Astrocyte (in vitro differentiated cells and primary cell): ENCODE measurements around the gene PPP4R4. TPM values are rescaled to one million over a fixed set of nuclear protein-coding genes. Genes with fewer than 3 reads are reported as not detected.

Source experiments
- DNase-seq: peaks from one replicate; pipeline ENCODE4 v3.0.0-alpha.2; 2010; ENCODE audit warnings: low read depth
- FAIRE-seq: peaks from 2 replicates; lab custom pipeline; 2011; peaks lifted over from hg19 to GRCh38; lab: Jason Lieb, UNC
- H2AFZ ChIP-seq: 2 replicates; pipeline ENCODE4 v1.6.0; 2012; ENCODE audit warnings: low read depth, low read length, inconsistent platforms
- H3K27ac ChIP-seq: 2 replicates; pipeline ENCODE4 v1.5.1; 2011; ENCODE audit warnings: low read depth, low read length, inconsistent platforms
- H3K27me3 ChIP-seq: 2 replicates; pipeline ENCODE4 v1.6.0; 2011; ENCODE audit warnings: low read length, inconsistent platforms; ENCODE audit not compliant: insufficient read depth
- H3K36me3 ChIP-seq: 2 replicates; pipeline ENCODE4 v1.5.1; 2011; ENCODE audit warnings: low read length, inconsistent platforms; ENCODE audit not compliant: insufficient read depth
- H3K4me1 ChIP-seq: 2 replicates; pipeline ENCODE4 v1.5.1; 2011; ENCODE audit warnings: low read length, inconsistent platforms; ENCODE audit not compliant: insufficient read depth
- H3K4me2 ChIP-seq: 2 replicates; pipeline ENCODE4 v1.6.0; 2012; ENCODE audit warnings: low read length, inconsistent platforms
- H3K4me3 ChIP-seq: 2 replicates; pipeline ENCODE4 v1.5.1; 2011; ENCODE audit warnings: low read depth, mild to moderate bottlenecking, low read length, inconsistent platforms; ENCODE audit not compliant: insufficient read depth
- H3K79me2 ChIP-seq: 2 replicates; pipeline ENCODE4 v1.6.0; 2012; ENCODE audit warnings: mild to moderate bottlenecking, low read length, inconsistent platforms; ENCODE audit not compliant: insufficient read depth
- H3K9ac ChIP-seq: 2 replicates; pipeline ENCODE4 v1.6.0; 2012; ENCODE audit warnings: mild to moderate bottlenecking, low read length, inconsistent platforms
- H3K9me3 ChIP-seq: 2 replicates; pipeline ENCODE4 v1.5.1; 2012; ENCODE audit warnings: low read depth, mild to moderate bottlenecking, low read length, inconsistent platforms; ENCODE audit not compliant: insufficient read depth
- H4K20me1 ChIP-seq: 2 replicates; pipeline ENCODE4 v1.6.0; 2012; ENCODE audit warnings: low read length, inconsistent platforms; ENCODE audit not compliant: insufficient read depth
- H3K27ac Mint-ChIP-seq: one replicate; pipeline ENCODE4 v1.8.0; 2021; ENCODE audit warnings: mild to moderate bottlenecking, mixed read lengths; ENCODE audit not compliant: unreplicated experiment
- H3K27me3 Mint-ChIP-seq: one replicate; pipeline ENCODE4 v1.8.0; 2021; ENCODE audit warnings: low read depth, mixed read lengths; ENCODE audit not compliant: unreplicated experiment
- H3K36me3 Mint-ChIP-seq: one replicate; pipeline ENCODE4 v1.8.0; 2021; ENCODE audit warnings: low read depth, mixed read lengths; ENCODE audit not compliant: unreplicated experiment
- H3K4me1 Mint-ChIP-seq: one replicate; pipeline ENCODE4 v1.8.0; 2021; ENCODE audit warnings: low read depth, mixed read lengths; ENCODE audit not compliant: unreplicated experiment
- H3K4me3 Mint-ChIP-seq: one replicate; pipeline ENCODE4 v1.8.0; 2021; ENCODE audit warnings: mild to moderate bottlenecking, moderate library complexity, mixed read lengths; ENCODE audit not compliant: unreplicated experiment
- H3K9me3 Mint-ChIP-seq: one replicate; pipeline ENCODE4 v1.8.0; 2021; ENCODE audit warnings: mild to moderate bottlenecking, mixed read lengths; ENCODE audit not compliant: unreplicated experiment
- CTCF ChIP-seq: IDR thresholded peaks from 2 replicates; pipeline ENCODE4 v1.5.1; 2011; ENCODE audit warnings: low read depth, mild to moderate bottlenecking, inconsistent platforms, low read length, moderate library complexity; ENCODE audit not compliant: insufficient read depth
- EZH2 ChIP-seq: IDR thresholded peaks from 2 replicates; pipeline ENCODE4 v1.6.1; 2012; ENCODE audit warnings: mild to moderate bottlenecking, low read length, inconsistent platforms; ENCODE audit not compliant: insufficient read depth
- total RNA-seq: library from RNA; stranded (reverse); gene quantifications from 2 replicates; pipeline ENCODE4 v1.2.1, GENCODE V29; 2021

The PPP4R4 gene
- total RNA-seq, 1 donor from 2014 or later, result 6.0 TPM

GRCh38 chr14:94125659-94126418 is 48.3 kb upstream of the PPP4R4 start:
- no peak overlapping the region for H3K4me2 ChIP-seq

GRCh38 chr14:94126419-94126677 is 47.8 kb upstream of the PPP4R4 start:
- H3K4me1 Mint-ChIP-seq, result peaks cover 9% of the 10 kb centered on the region
- H3K27ac Mint-ChIP-seq, result no peak overlapping the region
- no peak overlapping the region for H3K4me3 Mint-ChIP-seq

More at GRCh38 chr14:94125659-94126418, 48.3 kb upstream of the PPP4R4 start:
- H3K27ac ChIP-seq, result no peak overlapping the region
- H3K9ac ChIP-seq, result no peak overlapping the region
- H3K36me3 ChIP-seq, result peaks cover 3% of the 10 kb centered on the region
- no peaks in the 10 kb centered on the region for H3K79me2 ChIP-seq
- no peaks in the 10 kb centered on the region for H3K27me3 ChIP-seq
- peaks cover 13% of the 10 kb centered on the region for H3K9me3 Mint-ChIP-seq
- H3K4me1 Mint-ChIP-seq, result peaks cover 9% of the 10 kb centered on the region
- peaks cover 22% of the 10 kb centered on the region for H3K4me1 ChIP-seq
- peaks cover 3% of the 10 kb centered on the region for H3K36me3 Mint-ChIP-seq
- no peak for TF ChIP-seq CTCF
- no peak for TF ChIP-seq EZH2
- H3K27me3 Mint-ChIP-seq, result peaks cover 5% of the 10 kb centered on the region
- no peak overlapping the region for H3K4me3 ChIP-seq
- H3K27ac Mint-ChIP-seq, result no peak overlapping the region
- no peak for FAIRE-seq
- no peak overlapping the region for H3K4me3 Mint-ChIP-seq
- no peak for DNase-seq
- H2AFZ ChIP-seq, result no peak overlapping the region
- no peaks in the 10 kb centered on the region for H4K20me1 ChIP-seq
- no peaks in the 10 kb centered on the region for H3K9me3 ChIP-seq

More at GRCh38 chr14:94126419-94126677, 47.8 kb upstream of the PPP4R4 start:
- Histone ChIP-seq H3K36me3 (peaks cover 3% of the 10 kb centered on the region), H3K4me2 (no peak overlapping the region), H2AFZ (no peak overlapping the region), H4K20me1 (no peaks in the 10 kb centered on the region), H3K27me3 (no peaks in the 10 kb centered on the region), H3K79me2 (no peaks in the 10 kb centered on the region), H3K4me3 (no peak overlapping the region), H3K9me3 (no peaks in the 10 kb centered on the region), H3K9ac (no peak overlapping the region), H3K4me1 (peaks cover 17% of the 10 kb centered on the region), H3K27ac (no peak overlapping the region)
- Mint-ChIP-seq H3K27me3 (peaks cover 5% of the 10 kb centered on the region), H3K36me3 (peaks cover 3% of the 10 kb centered on the region), H3K9me3 (peaks cover 9% of the 10 kb centered on the region)
- no peak for FAIRE-seq
- no peak for TF ChIP-seq CTCF
- no peak for TF ChIP-seq EZH2
- DNase-seq, result no peak
